Parathyroid adenoma (tissue), 2 donors: Measurements from ENCODE around the gene RTN4IP1.

Experiments
- H2AFZ ChIP-seq: fragments of 300-600 bp; sonication (generic); one replicate; pipeline ENCODE4 v1.7.0; 2017; ENCODE audit warnings: antibody characterized with exemption, mild to moderate bottlenecking
- H3K27ac ChIP-seq: fragments of 300-600 bp; sonication (generic); one replicate; pipeline ENCODE4 v1.7.0; 2017
- H3K27me3 ChIP-seq: fragments of 300-600 bp; sonication (generic); one replicate; pipeline ENCODE4 v1.7.0; 2017; ENCODE audit warnings: low read length; ENCODE audit not compliant: control insufficient read depth, insufficient read depth
- H3K36me3 ChIP-seq: fragments of 300-600 bp; sonication (generic); one replicate; pipeline ENCODE4 v1.7.0; 2017; ENCODE audit warnings: low read length; ENCODE audit not compliant: control insufficient read depth, insufficient read depth
- H3K4me1 ChIP-seq: fragments of 300-600 bp; sonication (generic); one replicate; pipeline ENCODE4 v1.7.0; 2017; ENCODE audit warnings: control low read depth
- H3K4me2 ChIP-seq: fragments of 300-600 bp; sonication (generic); one replicate; pipeline ENCODE4 v1.7.0; 2017; ENCODE audit warnings: low read length
- H3K4me3 ChIP-seq: fragments of 300-600 bp; sonication (generic); one replicate; pipeline ENCODE4 v1.7.0; 2017; ENCODE audit warnings: low read depth, low read length
- H3K79me2 ChIP-seq: fragments of 300-600 bp; sonication (generic); one replicate; pipeline ENCODE4 v1.7.0; 2017; ENCODE audit warnings: control low read depth
- H3K9ac ChIP-seq: fragments of 300-600 bp; sonication (generic); one replicate; pipeline ENCODE4 v1.7.0; 2017; ENCODE audit warnings: mild to moderate bottlenecking
- H3K9me3 ChIP-seq: fragments of 300-600 bp; sonication (generic); one replicate; pipeline ENCODE4 v1.7.0; 2017; ENCODE audit warnings: low read length; ENCODE audit not compliant: control insufficient read depth
- CTCF ChIP-seq: fragments of 300-600 bp; sonication (generic); IDR thresholded peaks from one replicate; pipeline ENCODE4 v1.7.0; 2017; ENCODE audit warnings: antibody characterized with exemption, mild to moderate bottlenecking
- donor health status: primary hyperparathyroidism.

RTN4IP1 gene

GRCh38 chr6:106530502-106530901, 98.8 kb downstream of the RTN4IP1 start:
- H3K27me3 ChIP-seq: no peaks in the 10 kb centered on the region
- H2AFZ ChIP-seq: no peak overlapping the region
- no peaks in the 10 kb centered on the region for H3K9me3 ChIP-seq
- no peak overlapping the region for H3K9ac ChIP-seq
- H3K27ac ChIP-seq: no peak overlapping the region
- no peak overlapping the region for H3K4me2 ChIP-seq
- H3K4me1 ChIP-seq: no peaks in the 10 kb centered on the region
- no peak for TF ChIP-seq CTCF
- H3K79me2 ChIP-seq: no peaks in the 10 kb centered on the region
- H3K4me3 ChIP-seq: no peak overlapping the region
- no peaks in the 10 kb centered on the region for H3K36me3 ChIP-seq

DNA sequence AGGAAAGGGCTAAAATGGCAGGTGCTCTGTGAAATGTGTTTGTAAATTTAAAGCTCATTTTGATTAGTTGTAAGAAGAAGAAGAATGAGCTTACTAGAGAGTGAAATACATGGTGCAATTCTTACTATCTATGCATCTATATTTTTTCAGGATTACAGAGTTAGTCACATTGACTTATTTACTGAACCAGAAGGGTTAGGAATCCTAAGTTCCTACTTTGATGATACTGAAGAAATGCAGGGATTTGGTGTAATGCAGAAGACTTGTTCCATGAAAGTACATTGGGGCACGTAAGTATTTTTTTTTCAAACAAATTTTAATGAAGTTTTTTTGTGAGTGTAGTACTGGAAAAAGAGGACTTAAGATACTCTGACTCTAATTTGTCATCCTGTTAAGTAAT, 99.3 kb downstream of the RTN4IP1 start:
- H3K79me2 ChIP-seq: no peaks in the 10 kb centered on the region
- H3K4me1 ChIP-seq: no peaks in the 10 kb centered on the region
- no peak overlapping the region for H3K4me2 ChIP-seq
- no peaks in the 10 kb centered on the region for H3K9me3 ChIP-seq
- H3K36me3 ChIP-seq: no peaks in the 10 kb centered on the region
- H3K27me3 ChIP-seq: no peaks in the 10 kb centered on the region
- H3K4me3 ChIP-seq: no peak overlapping the region
- H2AFZ ChIP-seq: no peak overlapping the region
- no peak for TF ChIP-seq CTCF
- no peak overlapping the region for H3K27ac ChIP-seq
- no peak overlapping the region for H3K9ac ChIP-seq

DNA sequence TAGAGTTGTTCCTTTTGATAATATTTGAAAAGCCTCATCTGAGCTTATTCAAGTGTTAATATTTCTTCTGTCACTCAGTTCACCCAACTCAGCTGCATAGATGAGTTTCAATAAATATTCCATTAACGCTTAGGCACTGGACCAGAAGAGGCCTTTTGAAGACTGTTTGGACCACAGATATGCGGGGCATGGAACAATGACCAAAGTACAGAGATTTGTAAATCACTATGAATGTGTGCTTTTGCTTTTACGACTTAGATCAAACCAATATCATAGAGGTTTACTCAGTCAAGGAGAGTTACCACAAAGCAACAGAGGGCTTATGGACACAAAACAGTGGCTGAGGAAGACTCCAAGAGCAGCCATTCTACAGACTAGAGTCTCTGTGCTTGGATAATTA, 99.9 kb downstream of the RTN4IP1 start:
- no peak overlapping the region for H3K4me2 ChIP-seq
- TF ChIP-seq CTCF: no peak
- H3K9me3 ChIP-seq: no peaks in the 10 kb centered on the region
- no peak overlapping the region for H2AFZ ChIP-seq
- H3K4me3 ChIP-seq: no peak overlapping the region
- no peaks in the 10 kb centered on the region for H3K36me3 ChIP-seq
- no peak overlapping the region for H3K27ac ChIP-seq
- H3K4me1 ChIP-seq: no peaks in the 10 kb centered on the region
- H3K27me3 ChIP-seq: no peaks in the 10 kb centered on the region
- H3K79me2 ChIP-seq: no peaks in the 10 kb centered on the region
- H3K9ac ChIP-seq: no peak overlapping the region

DNA sequence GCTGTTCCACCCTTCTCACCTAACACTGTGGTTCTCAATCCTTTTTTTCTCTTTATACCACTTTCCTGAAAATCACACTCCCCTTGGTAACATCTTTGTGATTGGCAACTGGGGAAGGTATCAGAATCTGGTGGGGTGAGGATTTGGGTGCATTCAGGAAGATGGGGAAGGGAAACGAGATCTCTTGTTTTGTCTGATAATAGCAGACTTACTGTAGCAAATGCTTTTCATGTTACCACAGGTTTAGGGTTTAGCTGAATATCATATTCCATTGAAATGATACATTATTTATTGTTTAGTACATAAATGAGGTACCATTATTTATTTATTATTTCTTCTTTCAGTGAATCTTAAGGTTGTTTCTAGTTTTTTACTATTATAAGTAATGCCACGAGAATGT, 100.8 kb downstream of the RTN4IP1 start:
- Histone ChIP-seq H3K4me3 (no peak overlapping the region), H3K27me3 (no peaks in the 10 kb centered on the region), H3K4me1 (no peaks in the 10 kb centered on the region), H3K9me3 (no peaks in the 10 kb centered on the region), H3K27ac (no peak overlapping the region), H3K9ac (no peak overlapping the region), H3K79me2 (no peaks in the 10 kb centered on the region), H3K4me2 (no peak overlapping the region), H2AFZ (no peak overlapping the region), H3K36me3 (no peaks in the 10 kb centered on the region)
- no peak for TF ChIP-seq CTCF

- H3K36me3 ChIP-seq: no peaks in the 10 kb centered on the region
- H3K27me3 ChIP-seq: no peaks in the 10 kb centered on the region
- no peaks in the 10 kb centered on the region for H3K9me3 ChIP-seq
- H3K4me2 ChIP-seq: no peak overlapping the region
- H3K4me1 ChIP-seq: no peaks in the 10 kb centered on the region
- H3K9ac ChIP-seq: no peak overlapping the region
- no peaks in the 10 kb centered on the region for H3K79me2 ChIP-seq
- no peak overlapping the region for H3K4me3 ChIP-seq
- H3K27ac ChIP-seq: no peak overlapping the region
- no peak overlapping the region for H2AFZ ChIP-seq
- TF ChIP-seq CTCF: no peak
Observed at GRCh38 chr6:106527979-106528378, 101.3 kb downstream of the RTN4IP1 start.
